GM21528 (cell line): ENCODE results near the gene TXNDC11.
A peak's percentile ranks its signal among the peaks of the same experiment; 100 is the strongest.

Source experiments
- ATAC-seq: cut with Tn5 transposase; IDR thresholded peaks from one replicate; pipeline ENCODE4 v1.9.1; 2021; ENCODE audit warnings: mild to moderate bottlenecking, moderate library complexity; ENCODE audit not compliant: unreplicated experiment, low FRiP score

TXNDC11 gene

DNA sequence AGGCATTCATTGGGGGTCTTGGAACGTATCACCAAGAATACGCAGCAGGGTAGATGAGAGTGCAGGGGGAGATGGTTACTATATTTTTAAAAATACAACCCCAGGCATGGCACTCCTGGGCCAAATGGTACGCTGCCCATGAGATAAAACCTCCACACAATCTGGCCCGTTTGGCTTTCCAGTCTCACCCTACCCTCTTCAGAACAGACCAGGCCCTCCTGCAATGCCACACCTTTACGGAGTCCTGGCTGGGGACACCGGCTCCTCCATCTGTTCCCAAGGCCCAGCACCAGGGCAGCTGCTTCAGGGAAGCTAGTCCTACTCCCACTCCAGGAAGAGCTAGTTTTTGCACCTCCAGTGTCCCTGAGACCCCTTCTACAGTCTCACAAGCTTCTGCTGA is 50.0 kb downstream of the TXNDC11 start:
- no peak for ATAC-seq

DNA sequence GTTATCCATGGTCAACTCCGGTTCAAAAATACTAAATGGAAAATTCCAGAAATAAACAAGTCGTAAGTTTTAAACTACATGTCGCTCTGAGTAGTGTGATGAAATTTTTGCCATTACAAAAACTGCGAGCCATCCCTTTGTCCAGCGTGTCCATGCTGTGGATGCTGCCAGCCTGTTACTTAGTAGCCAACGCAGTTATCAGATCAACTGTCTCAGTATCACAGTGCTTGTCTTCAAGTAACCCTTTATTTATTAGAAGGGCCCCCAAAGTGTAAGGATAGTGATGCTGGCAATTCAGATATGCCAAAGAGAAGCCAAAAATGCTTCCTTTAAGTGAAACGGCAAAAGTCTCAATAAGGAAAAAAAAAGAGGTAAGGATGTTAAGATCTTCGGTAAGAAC is 50.5 kb downstream of the TXNDC11 start:
- no peak for ATAC-seq

DNA sequence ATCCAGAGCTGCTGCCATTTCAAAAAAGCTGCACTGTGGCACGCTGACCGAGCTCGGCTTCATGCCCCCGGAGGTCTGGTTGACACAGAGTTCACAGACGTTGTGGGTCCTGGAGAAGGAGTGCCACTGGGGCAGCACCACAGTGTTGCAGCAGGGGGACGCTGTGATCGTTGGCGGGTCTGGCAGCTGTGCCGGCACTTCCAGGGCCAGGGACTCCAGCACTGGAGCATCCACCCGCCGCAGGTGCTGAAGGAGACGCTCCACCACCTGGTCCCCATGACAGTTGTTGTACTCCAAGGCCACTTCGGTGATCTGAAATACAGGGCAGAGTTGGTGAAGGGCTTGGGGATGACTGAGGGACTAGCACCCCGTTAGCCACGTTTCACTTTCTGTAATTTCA is 50.9 kb downstream of the TXNDC11 start:
- ATAC-seq, result no peak

DNA sequence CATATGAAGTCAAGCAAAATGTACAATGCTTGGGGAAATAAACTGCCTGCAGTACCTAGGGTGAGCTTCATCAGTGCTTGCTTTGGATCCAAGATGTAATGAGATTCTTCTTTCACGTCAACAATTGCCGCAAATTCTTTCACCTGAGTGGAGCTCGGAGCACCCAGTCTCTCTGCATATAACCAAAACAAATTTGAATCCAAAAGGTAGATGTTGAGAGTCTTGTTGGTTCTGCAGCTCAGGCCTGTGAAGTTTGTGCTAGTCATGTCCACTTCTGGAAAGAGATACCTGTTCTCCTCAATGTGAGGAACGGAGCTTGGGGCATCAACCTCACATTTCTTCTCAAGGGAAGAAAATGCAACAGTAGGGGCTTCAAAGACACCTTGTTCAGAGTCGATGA is 51.4 kb downstream of the TXNDC11 start:
- ATAC-seq, result no peak

DNA sequence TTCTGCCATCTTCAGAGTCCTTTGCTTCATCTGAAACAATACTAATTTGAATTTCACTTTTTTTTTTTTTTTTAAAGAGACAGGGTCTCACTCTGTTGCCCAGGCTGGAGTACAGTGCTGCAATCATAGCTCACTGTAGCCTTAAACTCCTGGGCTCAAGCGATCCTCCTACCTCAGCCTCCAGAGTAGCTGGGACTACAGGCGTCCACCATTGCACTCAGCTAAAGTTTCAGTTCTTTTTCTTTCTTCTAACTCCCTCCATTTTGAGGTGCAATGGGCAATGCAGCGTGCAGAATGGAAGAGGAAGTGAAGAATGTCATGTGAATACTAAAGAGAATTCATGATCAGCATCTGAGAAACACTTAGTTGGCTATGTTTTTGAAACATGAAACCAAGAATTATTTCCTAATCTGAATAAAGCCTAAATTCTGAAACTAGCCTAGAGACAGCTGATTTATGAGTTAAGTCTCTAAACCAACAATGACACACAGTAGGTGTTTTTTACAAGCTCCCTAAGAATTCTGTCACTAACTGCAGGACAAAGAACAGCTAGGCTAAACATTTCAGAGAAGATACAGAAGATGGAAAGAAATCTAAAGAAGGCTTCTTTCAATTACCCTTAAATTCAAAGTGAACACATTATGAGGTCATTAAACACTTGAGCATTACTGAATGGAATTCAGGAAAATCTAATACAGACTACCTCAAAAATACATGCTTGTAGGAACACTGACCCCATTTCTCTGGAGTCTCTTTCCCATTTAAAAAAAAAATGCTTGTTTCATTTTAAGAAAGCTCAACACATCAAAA is 53.4 kb downstream of the TXNDC11 start:
- peak; percentile 70 for ATAC-seq

DNA sequence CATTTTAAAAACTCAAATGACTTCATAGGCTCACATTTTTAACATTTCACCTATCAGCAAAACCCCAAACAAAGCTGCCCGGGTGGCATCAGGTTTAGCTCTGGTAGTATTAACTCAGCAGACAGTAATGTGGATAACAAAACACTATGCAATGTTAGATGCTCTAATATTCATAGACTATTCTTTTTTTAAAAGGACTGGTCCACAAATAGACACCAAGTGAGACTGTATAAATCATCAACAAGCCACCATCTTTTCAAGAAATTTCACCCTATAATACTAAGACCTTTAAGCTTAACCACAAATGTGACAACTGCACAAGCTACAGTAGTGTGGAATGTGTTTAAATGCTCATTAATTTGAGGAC is 54.2 kb downstream of the TXNDC11 start:
- no peak for ATAC-seq

DNA sequence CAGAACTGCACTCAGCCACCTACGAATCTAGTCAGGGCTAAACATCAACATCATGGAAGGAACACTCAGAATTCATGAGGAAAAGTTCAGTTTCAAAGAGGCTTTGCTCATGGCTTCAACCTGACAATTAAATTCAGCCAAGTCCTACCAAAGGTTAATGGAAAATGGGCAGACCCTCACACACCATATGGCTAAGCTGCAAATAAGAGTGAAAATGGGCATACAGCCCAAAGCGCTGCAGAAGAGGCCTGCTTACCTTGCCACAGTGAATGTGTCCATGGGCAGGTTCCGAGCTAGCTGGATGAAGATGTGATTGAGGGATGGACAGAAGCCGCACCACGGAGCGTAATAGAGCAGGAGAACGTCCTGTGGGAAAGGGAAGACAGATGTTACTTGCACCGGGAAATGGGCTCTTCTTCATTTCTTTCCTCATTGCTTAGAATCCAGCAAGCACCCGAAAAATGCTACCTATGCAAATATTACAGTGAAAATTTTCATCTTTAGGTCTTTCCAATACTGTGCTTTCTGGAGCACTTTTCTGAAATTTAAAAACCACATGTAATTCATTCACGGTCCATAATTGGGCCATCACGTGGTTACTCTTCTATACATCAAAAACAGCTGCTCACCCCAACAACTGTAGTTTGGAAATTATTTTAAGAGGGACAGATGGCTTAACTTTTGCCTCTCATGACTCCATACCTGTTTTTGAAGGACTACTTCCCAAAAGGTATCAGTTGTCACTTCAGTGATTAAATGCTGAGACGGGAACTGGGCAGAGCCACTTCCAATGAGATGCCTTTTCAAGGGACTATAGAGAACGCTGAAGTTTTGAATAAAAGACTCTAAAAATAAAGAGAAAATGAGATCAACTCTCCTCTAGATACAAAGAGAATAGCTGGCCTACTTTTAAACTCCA is 54.8 kb downstream of the TXNDC11 start:
- ATAC-seq, result no peak

DNA sequence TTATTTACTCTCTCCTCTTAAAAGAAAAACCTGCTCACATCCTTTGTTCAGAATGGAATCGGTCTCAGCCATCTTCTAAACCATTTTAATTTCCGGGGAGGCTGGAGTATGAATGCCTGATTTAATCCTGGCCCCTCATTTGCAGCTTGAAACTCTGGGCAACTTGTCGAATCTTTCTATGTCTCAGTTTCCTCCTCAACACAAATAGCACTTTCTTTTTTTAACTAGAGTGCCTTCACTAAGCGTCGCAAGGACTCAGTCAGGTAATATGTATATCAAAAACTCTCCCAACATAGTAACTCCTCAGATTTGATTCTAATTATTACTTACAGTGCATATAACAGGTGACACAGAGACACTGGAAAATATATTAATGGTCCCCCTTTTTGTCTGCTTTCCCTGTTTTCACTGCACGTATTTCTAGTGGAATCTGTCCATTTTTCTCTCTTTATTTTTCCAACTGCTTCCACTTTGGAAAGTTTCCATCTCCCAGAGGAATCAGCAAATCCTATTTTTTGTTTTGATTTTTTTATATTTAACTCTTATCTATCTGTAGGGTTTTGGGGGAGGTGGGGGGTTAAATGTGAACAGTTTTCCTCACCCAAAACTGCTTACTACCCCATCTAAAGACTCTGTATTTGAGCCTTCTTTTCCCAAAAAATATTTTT is 55.8 kb downstream of the TXNDC11 start:
- ATAC-seq, result no peak

DNA sequence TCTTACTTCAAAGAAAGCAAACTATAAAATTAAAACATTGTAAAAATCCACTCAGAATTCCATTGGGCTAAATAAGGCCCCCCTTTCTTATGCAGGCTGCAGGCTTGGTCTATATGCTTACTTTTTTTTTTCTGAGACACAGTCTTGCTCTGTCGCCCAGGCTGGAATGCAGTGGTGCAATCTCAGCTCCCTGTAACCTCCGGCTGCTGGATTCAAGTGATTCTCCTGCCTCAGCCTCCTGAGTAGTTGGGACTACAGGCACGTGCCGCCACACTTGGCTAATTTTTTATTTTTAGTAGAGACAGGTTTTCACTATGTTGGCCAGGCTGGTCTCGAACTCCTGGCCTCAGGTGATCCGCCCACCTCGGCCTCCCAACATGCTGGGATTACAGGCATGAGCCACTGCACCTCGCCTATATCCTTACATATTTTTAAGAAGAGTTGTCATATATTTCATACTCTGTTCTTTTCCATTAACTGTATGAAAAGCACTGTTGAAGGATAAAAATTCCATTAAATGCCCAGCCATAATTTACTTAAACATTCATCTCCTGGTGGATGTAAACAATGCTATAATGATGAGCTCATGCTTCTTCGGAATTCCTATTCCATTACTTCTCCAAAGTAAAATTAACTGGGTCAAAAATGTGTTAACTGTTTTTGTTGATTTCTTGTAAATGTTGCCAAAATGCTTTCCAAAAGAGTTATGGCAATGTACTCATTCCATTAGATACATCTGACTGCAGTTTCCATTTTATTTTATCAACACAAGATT is 56.6 kb downstream of the TXNDC11 start:
- no peak for ATAC-seq

DNA sequence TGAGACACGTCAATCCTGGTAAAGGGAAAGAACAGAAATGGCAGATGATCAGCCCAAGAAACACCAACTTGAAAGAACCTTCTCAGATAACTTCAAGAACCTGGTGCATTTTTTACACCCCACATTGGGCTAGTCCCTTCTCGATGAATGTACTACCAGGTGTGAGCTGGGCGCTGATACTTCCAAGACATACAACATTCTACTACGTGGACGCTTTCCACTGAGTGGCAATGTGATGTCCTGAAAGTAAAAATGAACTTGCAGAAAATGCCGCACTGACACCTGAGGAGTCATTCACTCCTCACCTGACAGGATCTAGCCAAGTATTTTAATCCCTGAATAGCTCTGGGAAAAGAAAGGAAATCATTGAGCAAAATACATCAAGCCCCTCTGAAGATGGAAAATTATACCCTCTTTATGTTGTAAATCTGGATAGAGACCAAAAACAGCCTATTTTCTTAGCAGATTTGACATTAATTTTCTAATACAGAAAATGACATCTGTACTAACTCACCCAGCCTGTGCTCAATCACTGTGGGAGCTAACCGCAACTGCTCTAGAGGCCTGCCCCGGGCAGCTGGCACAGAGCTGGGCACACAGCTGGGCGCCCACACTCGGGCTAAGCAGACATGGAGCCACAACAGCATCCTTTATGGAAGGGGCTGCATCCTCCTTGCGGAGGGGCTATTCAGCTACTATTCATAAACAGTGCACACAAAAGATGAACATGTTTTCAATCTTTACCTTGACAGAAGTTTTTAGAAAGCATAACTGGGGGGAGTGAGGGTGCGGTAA is 58.2 kb downstream of the TXNDC11 start:
- ATAC-seq, result no peak

DNA sequence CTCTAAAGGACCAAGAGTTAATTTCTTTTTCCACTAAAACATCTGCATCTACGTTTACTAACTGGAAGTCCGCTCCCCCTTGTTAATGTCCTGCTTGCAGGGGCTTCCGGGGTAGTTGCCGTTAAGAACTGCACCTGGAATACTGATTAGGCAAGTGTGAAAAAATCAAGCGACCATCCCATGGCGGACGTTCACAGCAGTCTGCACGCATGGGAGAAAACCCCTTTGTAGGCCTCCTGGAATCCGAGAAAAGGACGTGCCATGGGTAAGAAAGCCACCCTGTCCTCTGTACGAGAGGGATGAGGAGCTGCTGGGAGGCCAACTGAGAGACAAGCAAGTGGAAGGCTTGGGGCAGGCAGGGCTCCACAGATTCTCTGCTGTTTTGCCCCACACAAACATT is 59.5 kb downstream of the TXNDC11 start:
- no peak for ATAC-seq

DNA sequence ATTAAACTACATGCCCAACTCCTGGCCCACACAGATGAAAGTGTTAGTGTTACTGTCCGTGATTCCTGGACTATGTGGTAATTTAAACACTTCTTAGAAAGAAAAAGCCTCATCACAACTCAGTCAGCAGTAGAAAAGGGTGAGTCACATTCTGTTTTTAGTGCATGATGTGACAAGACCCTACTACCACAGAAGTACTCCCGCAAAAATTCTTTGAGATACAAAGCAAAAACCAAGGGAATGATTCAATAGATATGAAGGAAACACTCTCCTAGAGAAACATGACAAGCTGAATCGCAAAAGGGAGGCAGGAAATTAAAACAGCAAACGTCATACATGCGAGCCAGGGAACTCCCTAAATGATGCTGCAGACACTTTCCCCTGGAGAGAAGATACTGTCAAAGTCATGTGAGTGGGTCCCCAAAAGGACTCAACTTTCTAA is 60.0 kb downstream of the TXNDC11 start:
- ATAC-seq, result no peak

DNA sequence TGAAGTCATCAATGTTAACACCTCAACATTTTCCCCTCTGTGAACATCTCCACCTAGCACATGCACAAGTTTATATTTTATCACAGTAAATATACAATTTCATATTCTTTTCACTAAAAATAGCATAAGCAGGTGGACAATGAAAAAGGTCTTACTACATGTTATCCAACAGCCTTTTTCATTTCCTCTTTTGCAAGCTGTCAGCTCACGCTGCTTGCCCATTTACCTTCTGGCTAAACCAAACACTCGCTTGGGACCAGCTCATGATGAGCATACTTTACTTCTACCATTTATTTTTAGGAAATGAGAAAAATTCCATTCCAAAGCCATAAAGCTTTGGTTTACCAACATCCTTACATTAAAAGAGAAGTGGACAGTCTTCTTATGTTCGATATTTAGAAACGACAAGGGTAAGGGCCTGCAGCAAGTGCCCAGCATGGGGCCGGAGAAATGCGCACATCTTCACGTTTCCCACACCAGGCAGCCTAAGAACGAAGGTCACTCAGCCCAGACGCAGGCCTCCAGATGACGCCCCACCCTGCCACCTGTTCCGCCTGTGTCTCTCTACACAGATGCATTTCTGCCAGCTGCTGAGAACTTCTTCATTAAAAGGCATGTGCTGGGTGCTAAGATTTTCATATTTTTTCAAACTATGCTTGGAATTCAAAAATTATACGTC is 60.5 kb downstream of the TXNDC11 start:
- peak; percentile 48 for ATAC-seq

DNA sequence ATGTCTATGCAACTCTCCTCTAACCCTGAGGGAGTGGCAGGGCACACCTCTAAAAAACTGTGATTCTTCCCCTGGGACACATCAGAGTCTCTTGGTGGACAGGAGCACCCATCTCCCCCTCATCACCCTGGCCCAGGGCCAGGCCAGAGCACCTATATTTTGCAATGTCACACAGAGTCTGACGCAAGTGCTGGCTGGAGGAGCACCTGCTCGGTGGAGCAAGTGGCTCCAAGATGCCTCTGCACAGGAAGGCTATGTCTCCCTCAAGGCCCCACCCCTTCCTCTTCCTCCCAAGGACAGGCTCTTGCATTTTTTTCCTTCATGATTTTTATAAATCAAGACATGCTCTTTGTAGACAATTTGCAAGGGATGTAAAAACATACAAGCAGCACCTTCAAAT is 61.1 kb downstream of the TXNDC11 start:
- peak; percentile 24 for ATAC-seq

DNA sequence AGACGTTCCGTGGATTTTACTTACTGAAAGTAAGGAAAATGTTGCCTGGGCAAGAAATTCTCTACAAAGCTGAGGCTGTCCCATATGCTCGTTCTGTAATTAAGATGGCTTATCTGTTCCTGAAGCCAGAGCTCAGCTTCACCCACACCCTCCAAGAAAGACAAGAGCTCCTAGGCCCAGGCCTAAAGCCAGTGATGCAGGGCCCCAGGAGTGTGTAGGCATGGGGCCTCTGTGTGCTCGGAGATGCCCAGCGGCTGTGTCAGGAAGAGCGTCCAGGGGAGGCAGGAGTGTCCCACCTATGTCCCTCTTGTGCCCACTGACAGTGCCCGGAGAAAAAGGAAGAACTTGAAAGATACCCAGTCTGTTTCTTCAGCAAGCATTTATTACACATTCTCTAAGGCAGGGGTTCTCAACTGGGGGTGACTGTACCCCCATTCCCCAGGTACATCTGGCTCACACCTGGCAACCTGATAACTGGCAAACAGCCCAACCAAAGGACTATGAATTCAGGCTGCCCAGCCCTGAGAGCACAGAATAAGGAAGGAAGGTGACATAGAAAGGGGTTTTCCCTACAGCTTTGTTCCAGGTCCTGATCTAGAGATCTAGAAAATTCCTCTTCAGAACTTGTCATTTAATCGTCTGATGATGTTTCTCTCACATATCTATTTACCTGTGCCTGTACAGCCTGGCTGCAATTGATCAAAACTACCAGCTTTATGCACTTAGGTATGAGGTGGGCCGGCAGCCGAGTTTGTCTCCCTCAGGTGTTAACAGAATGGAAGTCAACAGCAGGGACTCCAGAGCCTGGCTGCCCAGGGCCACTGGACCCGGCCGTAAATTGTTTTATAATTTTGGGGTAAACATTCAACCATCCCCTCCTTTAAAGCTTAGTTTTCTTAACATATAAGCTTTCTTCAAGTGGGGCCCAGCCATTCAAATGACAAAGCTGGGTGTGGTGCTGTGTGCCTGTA is 62.4 kb downstream of the TXNDC11 start:
- ATAC-seq, result no peak

DNA sequence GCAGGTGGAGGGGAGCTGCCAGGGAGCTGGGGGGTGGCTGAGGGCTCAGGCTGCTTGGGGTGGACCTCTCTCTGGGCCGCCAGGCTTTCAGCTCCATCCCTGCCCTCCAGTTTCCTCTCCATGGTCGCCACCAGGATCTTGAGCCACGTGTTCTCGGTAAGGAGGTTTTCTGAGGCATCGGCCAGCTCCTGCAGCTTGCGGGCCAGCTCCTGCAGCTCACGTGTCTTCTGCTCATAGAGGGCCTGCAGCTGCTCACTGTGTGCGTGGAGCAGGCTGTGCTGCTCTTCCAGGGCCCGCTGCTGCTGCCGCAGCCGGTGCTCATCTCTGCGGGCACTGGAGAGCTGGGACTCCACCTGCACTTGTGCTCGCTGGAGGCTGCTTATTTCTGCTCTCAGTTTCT is 63.4 kb downstream of the TXNDC11 start:
- no peak for ATAC-seq

DNA sequence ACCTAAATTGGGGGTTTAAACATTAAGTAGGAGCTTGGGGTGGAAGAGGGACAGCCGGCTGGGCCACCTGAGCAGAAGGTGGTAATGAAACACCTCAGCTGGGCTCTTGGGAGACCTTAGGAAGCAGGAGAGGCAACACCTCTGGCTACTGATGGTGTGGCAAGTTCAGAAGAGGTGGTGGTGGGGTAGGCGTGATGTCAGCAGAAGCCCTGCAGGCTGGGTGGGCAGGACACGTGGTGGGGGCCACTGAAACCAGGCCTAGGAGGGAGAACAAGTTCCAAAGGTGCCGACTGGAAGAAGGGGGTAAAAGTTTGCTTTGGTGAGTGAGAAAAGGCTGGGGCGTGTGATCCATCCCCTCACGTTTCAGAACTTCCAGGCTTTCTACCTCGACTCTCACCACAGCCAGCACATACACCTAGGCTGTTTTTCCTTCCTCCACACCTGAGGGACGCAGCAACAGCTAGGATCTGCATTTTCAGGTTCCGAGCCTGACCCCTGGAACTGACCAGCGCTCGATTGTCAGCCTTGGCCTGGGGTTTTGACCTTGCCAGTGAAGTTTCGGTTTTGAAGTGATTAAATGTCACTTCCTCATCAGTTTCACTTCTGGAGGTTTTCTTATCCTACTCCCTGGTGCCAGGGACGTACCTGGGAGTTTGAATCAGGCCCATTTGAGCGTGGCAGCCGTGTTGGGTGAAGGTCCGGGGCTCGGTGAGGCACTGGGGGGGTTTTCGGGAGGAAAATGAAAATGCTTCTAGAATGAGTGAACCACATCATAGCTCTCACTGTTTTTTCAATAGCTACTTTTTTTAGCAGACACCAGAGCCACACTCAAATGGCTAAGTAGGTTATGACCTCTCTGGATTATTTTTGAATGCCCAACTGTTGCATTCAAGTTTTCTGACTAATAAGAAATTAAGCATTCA is 64.4 kb downstream of the TXNDC11 start:
- no peak for ATAC-seq
